ENCODE measurements around the gene PRKCD.

Gene PRKCD

GRCh38 chr3:53189276-53189675, 28.3 kb downstream of the PRKCD start:
- Histone ChIP-seq H3K4me3 (ENCODE audit: low read depth, low read length) (no peak overlapping the region), H3K27me3 (ENCODE audit: insufficient read depth, low read depth, severe bottlenecking) (no peaks in the 10 kb centered on the region), H3K27ac (no peak overlapping the region), H3K36me3 (peaks cover 21% of the 10 kb centered on the region), H3K9me3 (ENCODE audit: severe bottlenecking) (no peaks in the 10 kb centered on the region)
- no peak for DNase-seq
- TF ChIP-seq, protein P1, sequence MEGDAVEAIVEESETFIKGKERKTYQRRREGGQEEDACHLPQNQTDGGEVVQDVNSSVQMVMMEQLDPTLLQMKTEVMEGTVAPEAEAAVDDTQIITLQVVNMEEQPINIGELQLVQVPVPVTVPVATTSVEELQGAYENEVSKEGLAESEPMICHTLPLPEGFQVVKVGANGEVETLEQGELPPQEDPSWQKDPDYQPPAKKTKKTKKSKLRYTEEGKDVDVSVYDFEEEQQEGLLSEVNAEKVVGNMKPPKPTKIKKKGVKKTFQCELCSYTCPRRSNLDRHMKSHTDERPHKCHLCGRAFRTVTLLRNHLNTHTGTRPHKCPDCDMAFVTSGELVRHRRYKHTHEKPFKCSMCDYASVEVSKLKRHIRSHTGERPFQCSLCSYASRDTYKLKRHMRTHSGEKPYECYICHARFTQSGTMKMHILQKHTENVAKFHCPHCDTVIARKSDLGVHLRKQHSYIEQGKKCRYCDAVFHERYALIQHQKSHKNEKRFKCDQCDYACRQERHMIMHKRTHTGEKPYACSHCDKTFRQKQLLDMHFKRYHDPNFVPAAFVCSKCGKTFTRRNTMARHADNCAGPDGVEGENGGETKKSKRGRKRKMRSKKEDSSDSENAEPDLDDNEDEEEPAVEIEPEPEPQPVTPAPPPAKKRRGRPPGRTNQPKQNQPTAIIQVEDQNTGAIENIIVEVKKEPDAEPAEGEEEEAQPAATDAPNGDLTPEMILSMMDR (IDR thresholded peaks at IDR 0.05; ENCODE audit: low read depth, low read length) = no peak

GRCh38 chr3:53190659-53191058, 29.6 kb downstream of the PRKCD start:
- no peak for DNase-seq
- H3K27me3 ChIP-seq (ENCODE audit: insufficient read depth, low read depth, severe bottlenecking) = no peaks in the 10 kb centered on the region

DNA sequence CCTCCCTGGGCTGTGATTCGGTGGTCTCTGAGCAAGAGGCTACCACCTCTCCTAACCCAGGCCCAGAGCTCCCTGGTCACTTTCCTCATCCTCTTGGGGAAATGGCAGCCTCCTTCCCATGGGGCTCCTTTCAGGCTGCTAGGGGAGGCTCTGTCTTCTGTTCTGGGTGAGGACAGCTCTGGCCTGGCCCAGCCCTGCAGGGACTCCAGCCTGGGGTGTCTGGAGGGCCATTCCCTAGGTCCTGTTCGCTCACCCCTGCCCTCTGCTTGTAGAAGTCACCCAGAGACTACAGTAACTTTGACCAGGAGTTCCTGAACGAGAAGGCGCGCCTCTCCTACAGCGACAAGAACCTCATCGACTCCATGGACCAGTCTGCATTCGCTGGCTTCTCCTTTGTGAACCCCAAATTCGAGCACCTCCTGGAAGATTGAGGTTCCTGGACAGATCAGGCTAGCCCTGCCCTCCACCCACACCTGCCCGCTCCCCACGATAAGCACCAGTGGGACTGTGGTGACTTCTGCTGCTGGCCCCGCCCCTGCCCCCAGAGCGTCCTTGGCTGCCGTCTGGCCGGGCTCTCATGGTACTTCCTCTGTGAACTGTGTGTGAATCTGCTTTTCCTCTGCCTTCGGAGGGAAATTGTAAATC, 30.9 kb downstream of the PRKCD start:
- H3K4me3 ChIP-seq (ENCODE audit: low read depth, low read length) = no peak overlapping the region
- H3K27me3 ChIP-seq (ENCODE audit: insufficient read depth, low read depth, severe bottlenecking) = no peaks in the 10 kb centered on the region
- H3K27ac ChIP-seq = no peak overlapping the region
- TF ChIP-seq, protein P1 (IDR thresholded peaks at IDR 0.05; ENCODE audit: low read depth, low read length) = no peak
- H3K9me3 ChIP-seq (ENCODE audit: severe bottlenecking) = no peaks in the 10 kb centered on the region
- DNase-seq = no peak
- peaks cover 13% of the 10 kb centered on the region for H3K36me3 ChIP-seq

More at GRCh38 chr3:53190659-53191058, 29.6 kb downstream of the PRKCD start:
- TF ChIP-seq, protein P1 (IDR thresholded peaks at IDR 0.05; ENCODE audit: low read depth, low read length) = no peak
- Histone ChIP-seq H3K27ac (no peak overlapping the region), H3K4me3 (ENCODE audit: low read depth, low read length) (no peak overlapping the region), H3K9me3 (ENCODE audit: severe bottlenecking) (no peaks in the 10 kb centered on the region), H3K36me3 (peaks cover 21% of the 10 kb centered on the region)

DNA sequence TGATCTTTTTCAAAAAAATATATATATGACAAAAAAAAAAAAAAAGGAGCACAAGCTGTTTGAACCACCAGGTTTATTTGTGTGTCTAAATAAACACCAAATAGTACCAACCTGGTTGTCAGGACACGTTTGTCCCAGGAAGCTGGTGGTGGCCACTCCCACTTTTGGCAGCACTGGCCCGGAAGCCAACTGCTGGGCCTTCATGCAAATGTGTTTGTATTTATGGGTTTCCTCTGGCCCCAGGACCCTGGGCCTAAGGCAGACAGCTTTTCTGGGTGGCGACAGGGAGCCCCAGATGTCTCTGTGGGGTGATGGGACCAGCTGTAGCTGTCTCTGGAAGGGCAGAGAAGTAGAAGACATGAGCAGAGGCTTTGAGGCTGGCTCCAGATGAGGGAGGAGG, 31.6 kb downstream of the PRKCD start:
- H3K4me3 ChIP-seq (ENCODE audit: low read depth, low read length) = no peak overlapping the region
- H3K27ac ChIP-seq = no peak overlapping the region
- DNase-seq = no peak
- no peaks in the 10 kb centered on the region for H3K9me3 ChIP-seq (ENCODE audit: severe bottlenecking)
- TF ChIP-seq, protein P1 (IDR thresholded peaks at IDR 0.05; ENCODE audit: low read depth, low read length) = no peak
- H3K36me3 ChIP-seq = peaks cover 13% of the 10 kb centered on the region
- no peaks in the 10 kb centered on the region for H3K27me3 ChIP-seq (ENCODE audit: insufficient read depth, low read depth, severe bottlenecking)

- Histone ChIP-seq H3K4me3 (ENCODE audit: low read depth, low read length) (no peak overlapping the region), H3K9me3 (ENCODE audit: severe bottlenecking) (no peaks in the 10 kb centered on the region), H3K27ac (no peak overlapping the region), H3K27me3 (ENCODE audit: insufficient read depth, low read depth, severe bottlenecking) (no peaks in the 10 kb centered on the region), H3K36me3 (peaks cover 11% of the 10 kb centered on the region)
- no peak for DNase-seq
- TF ChIP-seq, protein P1 (IDR thresholded peaks at IDR 0.05; ENCODE audit: low read depth, low read length) = no peak
Observed at GRCh38 chr3:53193466-53194209, 32.6 kb downstream of the PRKCD start.
